Measurements from ENCODE around the gene SSPN.
A peak's percentile ranks its signal among the peaks of the same experiment; 100 is the strongest.

The SSPN gene

GRCh38 chr12:26268841-26269561 lies 73.6 kb downstream of the SSPN start:
- DNase-seq = no peak

GRCh38 chr12:26269562-26270284 lies 74.3 kb downstream of the SSPN start:
- DNase-seq = no peak

- no peak for DNase-seq
These were observed 75.7 kb downstream of the SSPN start for GRCh38 chr12:26271024-26271423.

- no peak for DNase-seq
These were observed 76.6 kb downstream of the SSPN start for GRCh38 chr12:26271889-26272492.

- DNase-seq = no peak
These were observed 77.5 kb downstream of the SSPN start for GRCh38 chr12:26272851-26273250.

GRCh38 chr12:26273811-26274210 lies 78.4 kb downstream of the SSPN start:
- DNase-seq = peak; percentile 27

GRCh38 chr12:26274441-26275312 lies 79.3 kb downstream of the SSPN start:
- DNase-seq = peak; percentile 98

- no peak for DNase-seq
These were observed 80.1 kb downstream of the SSPN start for GRCh38 chr12:26275313-26276131.

GRCh38 chr12:26276709-26277108 lies 81.3 kb downstream of the SSPN start:
- DNase-seq = no peak

- peak; percentile 76 for DNase-seq
These were observed 82.3 kb downstream of the SSPN start for GRCh38 chr12:26277506-26278246.

- DNase-seq = no peak
These were observed 82.9 kb downstream of the SSPN start for GRCh38 chr12:26278266-26278665.

GRCh38 chr12:26278666-26279065 lies 83.3 kb downstream of the SSPN start:
- DNase-seq = no peak

- peak; percentile 37 for DNase-seq
These were observed 83.7 kb downstream of the SSPN start for GRCh38 chr12:26279091-26279490.

GRCh38 chr12:26279908-26280307 lies 84.5 kb downstream of the SSPN start:
- no peak for DNase-seq

- DNase-seq = no peak
These were observed 85.5 kb downstream of the SSPN start for GRCh38 chr12:26280869-26281268.

- no peak for DNase-seq
These were observed 85.9 kb downstream of the SSPN start for GRCh38 chr12:26281320-26281719.

- DNase-seq = no peak
These were observed 87.1 kb downstream of the SSPN start for GRCh38 chr12:26282339-26282940.

GRCh38 chr12:26283046-26283445 lies 87.7 kb downstream of the SSPN start:
- peak; percentile 35 for DNase-seq

GRCh38 chr12:26283617-26284016 lies 88.2 kb downstream of the SSPN start:
- no peak for DNase-seq

- DNase-seq = no peak
These were observed 90.0 kb downstream of the SSPN start for GRCh38 chr12:26285401-26285800.

GRCh38 chr12:26286186-26286585 lies 90.8 kb downstream of the SSPN start:
- DNase-seq = no peak
